Hepatocyte (in vitro differentiated cells): Measurements from ENCODE around the gene CCDC39. TPM values are rescaled to one million over a fixed set of nuclear protein-coding genes. Genes with fewer than 3 reads are reported as not detected.

Source experiments
- DNase-seq: peaks from one replicate; pipeline ENCODE4 v3.0.0-alpha.2; 2016; ENCODE audit warnings: low spot score
- H2AFZ ChIP-seq: fragments of 200-600 bp; sonication (generic); 2 replicates; pipeline ENCODE4 v1.6.0; 2016; ENCODE audit warnings: antibody characterized with exemption, mild to moderate bottlenecking
- H3K27ac ChIP-seq: fragments of 200-600 bp; sonication (generic); 2 replicates; pipeline ENCODE4 v1.5.1; 2016; ENCODE audit warnings: mild to moderate bottlenecking
- H3K27me3 ChIP-seq: fragments of 200-600 bp; sonication (generic); 2 replicates; pipeline ENCODE4 v1.6.1; 2016
- H3K36me3 ChIP-seq: fragments of 200-600 bp; sonication (generic); replicated peaks from 2 replicates; pipeline ENCODE4 v1.5.1; 2016; ENCODE audit warnings: low read depth; ENCODE audit not compliant: insufficient read depth
- H3K4me1 ChIP-seq: fragments of 200-600 bp; sonication (generic); 2 replicates; pipeline ENCODE4 v1.5.1; 2016; ENCODE audit warnings: mild to moderate bottlenecking, moderate library complexity; ENCODE audit not compliant: insufficient read depth
- H3K4me2 ChIP-seq: fragments of 200-600 bp; sonication (generic); 2 replicates; pipeline ENCODE4 v1.6.0; 2016
- H3K4me3 ChIP-seq: fragments of 200-600 bp; sonication (generic); 2 replicates; pipeline ENCODE4 v1.5.1; 2016; ENCODE audit warnings: mild to moderate bottlenecking
- H3K79me2 ChIP-seq: fragments of 200-600 bp; sonication (generic); 2 replicates; pipeline ENCODE4 v1.6.0; 2017; ENCODE audit warnings: mild to moderate bottlenecking
- H3K9me2 ChIP-seq: fragments of 200-600 bp; sonication (generic); replicated peaks from 2 replicates; pipeline ENCODE4 v1.6.0; 2017; ENCODE audit warnings: mild to moderate bottlenecking; ENCODE audit not compliant: insufficient read depth
- H3K9me3 ChIP-seq: fragments of 200-600 bp; sonication (generic); 2 replicates; pipeline ENCODE4 v1.5.1; 2016; ENCODE audit warnings: low read depth, mild to moderate bottlenecking
- H4K20me1 ChIP-seq: fragments of 200-600 bp; sonication (generic); 2 replicates; pipeline ENCODE4 v1.6.0; 2016; ENCODE audit warnings: mild to moderate bottlenecking; ENCODE audit not compliant: insufficient read depth, poor library complexity, severe bottlenecking
- CTCF ChIP-seq: fragments of 200-600 bp; sonication (generic); IDR thresholded peaks from 2 replicates; pipeline ENCODE4 v1.5.1; 2016; ENCODE audit warnings: antibody characterized with exemption, mild to moderate bottlenecking; ENCODE audit not compliant: poor library complexity
- EZH2 ChIP-seq: fragments of 200-600 bp; sonication (generic); IDR thresholded peaks from 2 replicates; pipeline ENCODE4 v1.6.1; 2016; ENCODE audit warnings: antibody characterized with exemption, mild to moderate bottlenecking, borderline replicate concordance
- EZH2phosphoT487 ChIP-seq: fragments of 200-600 bp; sonication (generic); IDR thresholded peaks from one replicate; pipeline ENCODE4 v1.6.1; 2018; ENCODE audit warnings: antibody characterized with exemption, mild to moderate bottlenecking, low read depth, moderate library complexity; ENCODE audit not compliant: unreplicated experiment, severe bottlenecking
- WGBS: methylation state at CpG from one replicate; pipeline ENCODE4 v1.1.6; 2016; ENCODE audit warnings: low lambda C conversion rate; ENCODE audit errors: missing lambda C conversion rate; 5-methylcytosine and 5-hydroxymethylcytosine counted together
- polyA plus RNA-seq: library from polyadenylated mRNA; unstranded; fragments of >200 nt; fragmentation: Nextera tagmentation; extraction: Ambion mirVana; gene quantifications from 2 replicates; pipeline ENCODE4 v1.2.1, GENCODE V29; 2016
- total RNA-seq: library from RNA; depleted of rRNA; stranded (reverse); fragments of >200 nt; gene quantifications from 2 replicates; pipeline ENCODE4 v1.2.3, GENCODE V29; 2014

Gene CCDC39
- total and polyA plus RNA-seq, 2 experiments from 2014 or later = not detected

GRCh38 chr3:180575571-180575970 is 103.7 kb downstream of the CCDC39 start:
- Histone ChIP-seq H3K79me2 (no peaks in the 10 kb centered on the region), H2AFZ (no peak overlapping the region), H3K4me2 (no peak overlapping the region), H3K27ac (no peak overlapping the region), H3K9me3 (no peaks in the 10 kb centered on the region), H3K4me3 (no peak overlapping the region), H3K9me2 (no peaks in the 10 kb centered on the region), H3K4me1 (no peaks in the 10 kb centered on the region), H3K36me3 (no peaks in the 10 kb centered on the region), H4K20me1 (no peaks in the 10 kb centered on the region), H3K27me3 (peaks cover 4% of the 10 kb centered on the region)
- no peak for TF ChIP-seq CTCF
- no peak for TF ChIP-seq EZH2
- TF ChIP-seq EZH2phosphoT487 = no peak
- WGBS = 78% methylated on average over 3 of the region's 3 CpGs
- no peak for DNase-seq

- TF ChIP-seq EZH2phosphoT487 = no peak
- no peak for TF ChIP-seq EZH2
- TF ChIP-seq CTCF = no peak
- WGBS = 78% methylated on average over 6 of the region's 6 CpGs
- no peaks in the 10 kb centered on the region for H3K27me3 ChIP-seq
Measured at GRCh38 chr3:180571831-180572598, 107.3 kb downstream of the CCDC39 start.

GRCh38 chr3:180570238-180570637 is 109.1 kb downstream of the CCDC39 start:
- H2AFZ ChIP-seq = no peak overlapping the region
- H3K27ac ChIP-seq = no peak overlapping the region
- H3K9me2 ChIP-seq = no peaks in the 10 kb centered on the region
- H3K36me3 ChIP-seq = no peaks in the 10 kb centered on the region
- TF ChIP-seq EZH2 = no peak
- TF ChIP-seq CTCF = no peak
- no peak for TF ChIP-seq EZH2phosphoT487
- H3K27me3 ChIP-seq = no peaks in the 10 kb centered on the region
- no peak for DNase-seq
- H3K4me2 ChIP-seq = no peak overlapping the region
- H4K20me1 ChIP-seq = no peaks in the 10 kb centered on the region
- no peak overlapping the region for H3K4me3 ChIP-seq
- no peaks in the 10 kb centered on the region for H3K4me1 ChIP-seq
- H3K9me3 ChIP-seq = no peaks in the 10 kb centered on the region
- H3K79me2 ChIP-seq = no peaks in the 10 kb centered on the region
- 79% methylated on average over 4 of the region's 4 CpGs for WGBS

More at GRCh38 chr3:180571831-180572598, 107.3 kb downstream of the CCDC39 start:
- H3K36me3 ChIP-seq = no peaks in the 10 kb centered on the region
- H3K4me1 ChIP-seq = no peaks in the 10 kb centered on the region
- no peaks in the 10 kb centered on the region for H3K9me2 ChIP-seq
- no peak overlapping the region for H2AFZ ChIP-seq
- no peak overlapping the region for H3K4me3 ChIP-seq
- no peaks in the 10 kb centered on the region for H4K20me1 ChIP-seq
- no peak overlapping the region for H3K4me2 ChIP-seq
- H3K9me3 ChIP-seq = no peaks in the 10 kb centered on the region
- no peak overlapping the region for H3K27ac ChIP-seq
- H3K79me2 ChIP-seq = no peaks in the 10 kb centered on the region
- no peak for DNase-seq
